GM18861 (cell line): ENCODE results near the gene SCP2.

ENCODE experiments used
- ATAC-seq: cut with Tn5 transposase; IDR thresholded peaks from one replicate; pipeline ENCODE4 v1.9.1; 2021; ENCODE audit not compliant: unreplicated experiment

Gene SCP2

GRCh38 chr1:52927212-52928014 lies at the start of gene SCP2:
SCP2 (plus strand) TSS chr1:52927276; CDS start chr1:52927397, 121 bp downstream.
- ATAC-seq = no peak

- ATAC-seq = no peak
Observed at GRCh38 chr1:52877554-52877953, 49.5 kb upstream of the SCP2 start.

DNA sequence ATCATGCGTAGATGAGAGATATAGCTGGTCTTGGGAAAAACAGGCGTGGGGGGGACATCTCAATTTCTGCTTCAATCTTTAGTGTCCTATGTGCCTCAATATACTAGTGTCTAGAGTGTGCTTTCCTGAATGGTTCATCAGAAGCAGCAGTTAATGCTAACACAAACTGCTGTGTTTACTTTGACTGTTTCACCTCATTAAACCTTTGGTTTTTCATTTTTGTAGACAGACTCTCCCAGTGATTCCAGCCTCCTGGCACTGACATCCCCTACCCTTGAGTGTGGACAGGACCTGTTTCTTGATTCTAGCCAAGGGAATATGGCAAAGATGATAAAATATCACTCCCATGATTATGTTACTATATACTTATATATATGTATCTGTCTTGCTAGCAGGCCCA lies 46.9 kb upstream of the SCP2 start:
- no peak for ATAC-seq

DNA sequence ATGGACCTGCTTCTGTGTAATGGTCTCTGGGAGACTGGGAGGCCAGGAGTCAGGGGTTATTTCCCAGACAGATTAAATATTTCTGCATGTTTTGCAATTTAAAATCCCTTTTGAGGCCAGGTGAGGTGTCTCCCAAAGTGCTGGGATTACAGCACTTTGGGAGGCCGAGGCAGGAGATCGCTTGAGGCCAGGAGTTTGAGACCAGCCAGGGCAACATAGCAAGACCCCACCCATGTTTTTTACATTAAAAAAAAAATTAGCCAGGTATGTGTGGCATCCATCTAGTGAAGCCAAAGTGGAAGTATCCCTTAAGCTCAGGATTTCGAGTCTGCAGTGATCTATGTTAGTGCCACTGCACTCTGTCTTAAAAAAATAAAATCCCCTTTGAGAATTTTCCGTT lies 39.6 kb upstream of the SCP2 start:
- ATAC-seq = no peak

DNA sequence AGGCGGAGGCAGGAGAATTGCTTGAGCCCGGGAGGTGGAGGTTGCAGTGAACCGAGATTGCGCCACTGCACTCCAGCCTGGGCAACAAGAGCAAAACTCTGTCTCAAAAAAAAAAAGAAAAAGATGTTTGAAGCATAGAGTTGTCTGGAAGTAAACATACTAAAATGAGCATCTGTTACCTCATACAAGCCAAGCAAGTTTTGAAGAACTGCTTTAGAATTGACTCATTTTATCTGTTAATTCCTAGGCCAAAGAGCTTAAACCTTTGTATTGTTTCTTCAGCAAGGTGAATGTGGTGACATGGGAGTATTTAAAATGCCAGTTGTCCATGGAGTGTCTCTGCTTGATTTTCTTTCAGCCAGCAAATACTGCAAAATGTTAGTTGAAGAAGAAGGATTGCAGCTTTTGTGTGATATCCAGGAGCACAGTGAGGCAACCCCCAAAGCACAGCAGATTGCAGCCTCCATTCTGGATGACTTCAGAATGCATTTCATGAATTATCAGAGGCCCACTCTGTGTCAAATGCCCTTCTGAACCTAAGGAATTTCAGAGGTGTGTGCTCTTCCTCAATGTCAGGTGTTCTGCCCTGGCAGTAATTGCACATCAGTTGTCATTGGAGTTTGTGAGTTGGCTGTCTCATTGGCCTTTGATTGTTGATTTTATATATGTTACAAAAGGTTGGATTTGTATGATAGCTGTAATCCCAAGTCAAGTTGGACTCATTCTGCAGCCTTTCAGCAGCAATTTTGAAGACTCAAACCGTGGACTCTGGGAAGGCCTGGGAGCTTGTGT lies 34.5 kb upstream of the SCP2 start:
- ATAC-seq = no peak

- no peak for ATAC-seq
Observed at GRCh38 chr1:52899445-52899894, 27.6 kb upstream of the SCP2 start.

DNA sequence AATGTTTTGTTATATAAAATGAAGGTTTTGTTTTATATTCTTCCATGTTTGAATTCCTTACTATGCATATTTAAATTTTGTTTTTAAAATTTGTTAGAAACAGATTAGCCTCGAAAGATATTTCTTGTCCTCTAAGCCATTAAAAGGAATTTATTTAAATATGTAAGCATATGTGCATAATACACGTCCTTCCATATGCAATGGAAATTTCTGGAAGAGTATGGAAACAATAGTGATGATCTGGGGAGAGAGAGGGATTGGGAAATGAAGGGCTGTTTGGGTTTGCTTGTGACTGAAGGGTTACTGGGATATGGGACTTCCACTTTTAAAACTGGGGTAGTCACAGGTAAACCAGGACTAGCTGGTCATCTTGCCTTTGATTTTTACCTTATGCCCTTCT lies 26.7 kb upstream of the SCP2 start:
- ATAC-seq = no peak

DNA sequence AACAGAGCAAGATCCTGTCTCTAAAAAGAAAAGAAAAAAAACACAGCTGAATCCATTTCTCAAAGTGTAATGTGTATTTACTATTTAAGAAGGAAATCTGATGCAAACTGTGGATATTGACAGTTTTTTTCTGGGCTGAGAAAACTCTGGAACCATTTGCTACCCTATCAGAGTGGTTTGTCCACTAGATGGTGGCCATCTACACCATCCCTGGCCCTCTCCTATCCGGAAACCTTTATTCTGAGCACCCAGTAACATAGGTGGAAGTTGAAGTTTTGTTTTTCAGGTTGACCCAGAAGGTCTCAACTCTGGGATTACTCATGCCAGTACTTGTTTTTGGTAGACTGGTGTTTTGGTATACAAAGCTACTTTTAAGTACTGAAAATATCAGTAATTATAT lies 25.7 kb upstream of the SCP2 start:
- ATAC-seq = no peak

DNA sequence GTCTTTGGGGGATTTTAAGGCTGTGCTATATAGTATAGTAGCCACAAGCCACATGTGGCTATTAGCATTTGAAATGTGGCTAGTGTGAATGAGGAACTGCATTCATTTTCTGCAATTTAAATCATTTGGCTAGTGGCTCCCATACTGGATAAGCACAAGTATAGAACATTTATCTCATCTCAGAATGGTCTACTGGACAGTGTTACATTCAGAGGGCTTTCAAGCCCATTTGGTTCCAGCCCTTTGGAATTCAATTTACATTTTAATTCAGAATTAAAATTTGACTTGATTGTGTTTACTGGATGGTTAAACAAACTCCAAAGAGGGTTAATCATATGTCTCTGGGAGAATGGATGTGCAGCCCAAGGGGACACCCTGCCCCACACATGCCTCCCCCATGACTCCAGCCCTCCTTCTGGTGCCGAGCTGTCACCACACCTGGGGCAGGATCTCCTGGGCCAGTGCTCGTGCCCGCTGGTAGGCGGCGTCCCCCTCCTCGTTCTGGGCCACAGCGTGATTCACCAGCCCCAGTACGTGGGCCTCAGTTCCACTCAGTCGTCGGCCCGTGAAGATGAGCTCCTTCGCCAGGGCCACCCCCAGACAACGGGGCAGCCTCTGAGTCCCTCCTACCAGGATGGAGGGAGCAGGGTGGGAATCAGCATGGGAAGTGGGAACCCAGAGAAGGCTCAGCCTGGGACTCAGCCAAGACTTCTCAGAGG lies 22.7 kb upstream of the SCP2 start:
- ATAC-seq = no peak

DNA sequence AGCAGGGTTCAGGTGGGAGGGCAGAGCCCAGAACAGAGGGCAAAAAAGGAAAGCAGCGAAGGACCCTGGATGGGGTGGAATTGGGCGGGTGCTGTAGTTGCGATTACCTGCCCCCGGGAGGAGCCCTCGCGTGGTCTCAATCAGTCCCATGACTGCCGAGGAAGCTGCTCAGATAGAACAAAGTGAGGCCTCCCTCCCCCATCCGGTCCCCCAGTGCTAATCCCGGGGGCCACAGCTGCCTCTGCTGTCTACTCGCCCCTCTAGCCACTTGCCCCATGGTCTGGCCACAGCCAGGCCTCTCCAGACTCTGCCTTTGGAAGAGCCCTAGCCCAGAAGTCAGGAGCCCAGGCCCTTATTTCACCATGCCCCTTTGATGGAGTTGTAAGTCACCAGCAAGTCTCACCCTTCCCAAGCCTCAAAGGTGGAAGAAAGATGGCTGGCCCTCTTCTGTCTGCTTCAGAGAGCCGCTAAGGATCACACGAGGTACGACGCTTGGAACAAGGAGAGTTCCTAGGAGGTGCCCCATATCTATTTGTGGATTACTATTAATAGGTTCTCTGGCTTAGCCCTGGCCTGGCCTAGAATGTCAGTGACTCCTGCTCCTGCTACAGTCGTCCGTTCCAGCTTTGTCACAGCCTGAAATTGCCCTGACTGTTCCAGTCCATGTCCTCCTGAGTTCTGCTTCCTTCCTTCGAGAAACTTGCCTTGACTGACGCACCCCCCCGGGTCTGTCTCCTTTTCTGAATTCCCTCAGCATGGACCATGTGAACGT lies 22.0 kb upstream of the SCP2 start:
- no peak for ATAC-seq

DNA sequence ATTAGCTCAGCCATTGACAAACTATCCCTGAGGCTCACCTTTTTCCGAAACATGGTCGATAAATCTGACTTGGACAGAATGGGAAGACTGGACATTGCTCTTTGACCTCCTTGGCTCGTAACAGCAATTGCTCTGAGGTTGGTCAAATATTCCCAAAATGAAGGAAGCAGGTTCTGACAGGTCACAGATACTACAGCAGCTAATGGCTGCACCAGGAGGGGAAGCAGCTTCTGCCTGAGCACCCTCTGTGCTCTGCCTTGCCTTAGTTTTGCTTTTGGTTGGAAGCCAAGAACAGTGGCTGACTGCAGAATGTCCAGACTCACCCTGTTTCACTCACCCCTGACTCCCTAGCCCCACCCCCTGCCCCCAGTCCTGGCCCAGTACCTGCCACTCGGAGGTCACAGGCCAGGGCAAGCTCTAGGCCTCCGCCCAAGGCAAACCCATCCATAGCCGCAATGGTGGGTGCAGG lies 20.9 kb upstream of the SCP2 start:
- no peak for ATAC-seq

DNA sequence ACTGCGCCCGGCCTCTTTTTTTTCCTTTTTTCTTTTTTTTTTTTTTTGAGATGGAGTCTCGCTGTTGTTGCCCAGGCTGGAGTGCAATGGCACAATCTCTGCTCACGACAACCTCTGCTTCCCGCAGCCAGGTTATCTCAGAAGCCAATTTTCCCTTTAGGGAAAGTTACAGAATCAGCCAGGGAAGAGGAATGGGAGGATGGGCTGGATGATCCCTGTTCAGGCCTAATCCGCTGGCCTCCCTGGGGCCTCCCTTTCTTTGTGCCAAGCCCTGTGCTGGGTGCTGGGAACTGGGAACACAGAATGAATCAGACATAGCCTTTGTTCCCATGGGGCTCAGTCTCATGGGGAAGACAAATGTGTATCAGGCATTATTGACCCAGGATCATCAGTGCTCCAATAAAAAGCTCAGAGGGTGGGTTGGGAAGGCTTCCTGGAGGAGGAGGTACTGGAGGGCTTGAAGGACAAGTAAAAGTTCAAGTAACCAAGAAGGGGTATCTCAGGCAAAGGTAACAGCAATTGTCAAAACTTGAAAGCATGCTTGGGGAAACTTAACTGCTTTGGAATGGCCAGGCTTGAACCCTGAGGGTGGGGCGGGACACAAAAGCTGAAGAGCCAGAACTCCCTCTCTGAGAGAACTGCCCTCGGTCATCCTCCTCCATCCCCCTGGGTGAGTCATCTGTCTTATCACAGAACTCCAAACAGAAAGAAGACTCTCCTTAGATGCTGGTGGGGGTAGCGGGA lies 19.8 kb upstream of the SCP2 start:
- ATAC-seq = no peak

DNA sequence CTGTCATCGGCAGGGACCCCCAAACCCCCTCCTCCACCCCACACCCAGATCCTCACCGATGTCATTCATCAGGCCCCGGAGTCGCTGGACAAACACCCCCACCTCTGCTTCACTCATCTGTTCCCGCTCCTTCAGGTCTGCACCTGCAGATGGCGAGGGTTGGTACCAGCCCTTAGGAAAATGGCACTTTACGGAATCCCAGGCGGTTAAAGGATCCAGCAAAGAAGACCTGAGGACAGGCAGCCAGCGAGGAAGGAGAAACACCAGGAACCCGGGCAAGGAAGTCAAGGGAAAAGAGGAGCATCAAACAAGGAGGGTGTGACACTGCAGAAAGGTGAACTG lies 19.3 kb upstream of the SCP2 start:
- ATAC-seq = no peak

- no peak for ATAC-seq
Observed at GRCh38 chr1:52911541-52911940, 15.5 kb upstream of the SCP2 start.

GRCh38 chr1:52913014-52913413 lies 14.1 kb upstream of the SCP2 start:
- ATAC-seq = no peak

- no peak for ATAC-seq
Observed at GRCh38 chr1:52913537-52913936, 13.5 kb upstream of the SCP2 start.

DNA sequence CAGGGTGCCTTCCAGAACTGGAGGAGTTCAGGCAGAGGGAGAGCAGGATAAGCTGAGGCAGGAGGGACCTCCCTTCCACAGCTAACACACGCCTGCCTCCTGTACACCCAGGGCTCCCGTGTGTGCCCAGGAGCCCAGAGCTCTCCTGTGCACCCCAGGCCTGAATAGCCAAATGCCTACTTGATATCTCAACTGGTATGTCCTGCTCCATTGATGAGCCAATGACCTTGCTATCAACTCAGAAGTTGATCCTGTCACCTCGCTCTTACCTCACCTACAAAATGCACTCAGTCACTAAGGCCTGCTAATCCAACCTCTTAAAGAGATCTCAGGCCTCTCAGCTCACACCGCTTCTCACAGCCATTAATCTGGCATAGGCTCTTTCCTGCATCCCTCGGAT lies 12.6 kb upstream of the SCP2 start:
- ATAC-seq = no peak

- ATAC-seq = no peak
Observed at GRCh38 chr1:52915211-52915854, 11.7 kb upstream of the SCP2 start.

DNA sequence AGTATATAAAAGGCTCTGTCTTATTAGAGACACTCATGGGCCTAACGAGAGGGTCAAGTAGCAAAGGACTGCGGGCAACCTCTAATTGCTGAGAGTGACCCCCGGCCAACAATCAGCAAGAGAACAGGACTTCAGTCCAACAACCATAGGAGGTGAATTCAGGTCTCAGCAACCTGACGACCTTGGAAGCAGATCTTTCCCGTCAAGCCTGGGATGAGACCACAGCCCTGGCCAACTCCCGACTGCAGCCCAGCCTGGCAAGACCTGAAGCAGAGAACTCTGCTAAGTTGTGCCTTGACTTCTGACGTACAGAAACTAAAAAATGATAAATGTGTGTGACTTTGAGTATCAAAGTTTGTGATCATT lies 11.2 kb upstream of the SCP2 start:
- ATAC-seq = no peak
